H1 (cell line): Measurements from ENCODE around the gene PPIG. TPM values are rescaled to one million over a fixed set of nuclear protein-coding genes. Genes with fewer than 3 reads are reported as not detected.
"Not testable (repeated sequence)": the region's sequence is repeated elsewhere in the genome, so short reads cannot be mapped to it uniquely, and the experiment has no call there.

Experiments used
- CTCF ChIA-PET: fragments of 300-600 bp; sonication (Branson Sonifier 250); formaldehyde crosslinking; loops from one replicate; lab custom pipeline; 2021; ENCODE audit not compliant: partially characterized antibody; lab: Charles Lee
- POLR2A ChIA-PET: fragments of 300-600 bp; sonication (Branson Sonifier 250); formaldehyde crosslinking; loops from one replicate; lab custom pipeline; 2021; ENCODE audit warnings: inconsistent platforms; ENCODE audit not compliant: partially characterized antibody; lab: Charles Lee
- DNase-seq, 2 experiments: peaks; one replicate each; pipeline versions ENCODE4 v3.0.0 to v3.0.0-alpha.2; 2010 to 2022; ENCODE audit warnings: low spot score in 2 of 2, low read depth in 1 of 2, mixed read lengths in 1 of 2
- FAIRE-seq: peaks from 2 replicates; lab custom pipeline; 2011; peaks lifted over from hg19 to GRCh38; lab: Jason Lieb, UNC
- H2AFZ ChIP-seq: 2 replicates; pipeline ENCODE4 v1.8.1; 2012; ENCODE audit warnings: low read length, inconsistent platforms
- H2AK5ac ChIP-seq: 2 replicates; pipeline ENCODE4 v1.6.1; 2013; ENCODE audit warnings: low read depth, low read length
- H2BK120ac ChIP-seq: replicated peaks from 2 replicates; pipeline ENCODE3; 2013; ENCODE audit warnings: low read depth, low read length, inconsistent platforms
- H2BK12ac ChIP-seq: 2 replicates; pipeline ENCODE4 v1.6.1; 2013; ENCODE audit warnings: low read depth, low read length
- H2BK15ac ChIP-seq: 2 replicates; pipeline ENCODE4 v1.6.1; 2013; ENCODE audit warnings: low read length
- H2BK20ac ChIP-seq: 2 replicates; pipeline ENCODE4 v1.6.1; 2013; ENCODE audit warnings: low read length
- H2BK5ac ChIP-seq: 2 replicates; pipeline ENCODE4 v1.6.1; 2013; ENCODE audit warnings: low read depth, low read length
- H3K14ac ChIP-seq: 2 replicates; pipeline ENCODE4 v1.6.1; 2013; ENCODE audit warnings: inconsistent platforms; ENCODE audit not compliant: insufficient read length
- H3K18ac ChIP-seq: 2 replicates; pipeline ENCODE4 v1.6.1; 2013; ENCODE audit warnings: low read length; ENCODE audit errors: extremely low read depth
- H3K23ac ChIP-seq: 2 replicates; pipeline ENCODE4 v1.6.1; 2013; ENCODE audit warnings: inconsistent platforms; ENCODE audit not compliant: insufficient read length
- H3K23me2 ChIP-seq: 2 replicates; pipeline ENCODE4 v1.6.1; 2013; ENCODE audit warnings: low read depth, low read length
- H3K27ac ChIP-seq: 2 replicates; pipeline ENCODE4 v1.6.1; 2011; ENCODE audit warnings: low read depth, low read length, inconsistent platforms
- H3K27me3 ChIP-seq, 4 experiments: replicated peaks in 1 of 4; 1 replicate in 1 of 4; 2 replicates in 3 of 4; pipeline versions ENCODE4 v1.6.1 to v1.8.1; 2011 to 2013; ENCODE audit warnings: low read length in 3 of 4, mild to moderate bottlenecking in 3 of 4, inconsistent platforms in 2 of 4, mixed read lengths in 2 of 4, moderate library complexity in 1 of 4; ENCODE audit not compliant: control insufficient read depth in 3 of 4, insufficient read depth in 3 of 4; ENCODE audit errors: extremely low read depth in 1 of 4
- H3K36me3 ChIP-seq, 4 experiments: 2 replicates each; pipeline versions ENCODE4 v1.6.1 to v1.8.1; 2011 to 2013; ENCODE audit warnings: mild to moderate bottlenecking in 4 of 4, low read length in 3 of 4, moderate library complexity in 2 of 4, control low read depth in 1 of 4, inconsistent platforms in 1 of 4; ENCODE audit not compliant: insufficient read depth in 4 of 4, control insufficient read depth in 2 of 4
- H3K4ac ChIP-seq: replicated peaks from 2 replicates; pipeline ENCODE3; 2013; ENCODE audit warnings: low read length, low read depth, mixed read lengths, inconsistent platforms; ENCODE audit not compliant: insufficient read length
- H3K4me1 ChIP-seq, 4 experiments: replicated peaks in 1 of 4; 1 replicate in 1 of 4; 2 replicates in 3 of 4; pipeline versions ENCODE4 v1.6.1 to v1.8.1; 2011 to 2013; ENCODE audit warnings: low read length in 3 of 4, inconsistent platforms in 2 of 4, mixed read lengths in 1 of 4; ENCODE audit not compliant: insufficient read depth in 4 of 4, control insufficient read depth in 3 of 4
- H3K4me2 ChIP-seq, 2 experiments: 2 replicates each; pipeline versions ENCODE4 v1.6.1 to v1.8.1; 2011 to 2013; ENCODE audit warnings: low read depth in 2 of 2, low read length in 2 of 2, control low read depth in 1 of 2, inconsistent platforms in 1 of 2, mild to moderate bottlenecking in 1 of 2; ENCODE audit not compliant: insufficient read depth in 1 of 2
- H3K4me3 ChIP-seq, 4 experiments: fragments of 200-600, 300-600 bp in 1 of 4; sonication (generic), shearing (Covaris generic), sonication (Bioruptor Twin) in 1 of 4; 2 replicates each; pipeline versions ENCODE4 v1.5.1 to v1.8.1; 2011 to 2016; ENCODE audit warnings: low read length in 4 of 4, low read depth in 3 of 4, control low read depth in 2 of 4, inconsistent platforms in 2 of 4, mild to moderate bottlenecking in 2 of 4, mixed read lengths in 1 of 4, moderate library complexity in 1 of 4; ENCODE audit not compliant: insufficient read depth in 2 of 4; ENCODE audit errors: extremely low read depth in 1 of 4
- H3K56ac ChIP-seq: replicated peaks from 2 replicates; pipeline ENCODE3; 2013; ENCODE audit warnings: low read depth, mild to moderate bottlenecking, mixed read lengths, low read length, inconsistent platforms; ENCODE audit not compliant: insufficient read length
- H3K79me1 ChIP-seq: 2 replicates; pipeline ENCODE4 v1.6.1; 2013; ENCODE audit warnings: low read depth, low read length, control low read depth
- H3K79me2 ChIP-seq, 2 experiments: 2 replicates each; pipeline versions ENCODE4 v1.6.1 to v1.8.1; 2012 to 2013; ENCODE audit warnings: low read length in 2 of 2, mild to moderate bottlenecking in 2 of 2, inconsistent platforms in 1 of 2; ENCODE audit not compliant: insufficient read depth in 2 of 2, control insufficient read depth in 1 of 2
- H3K9ac ChIP-seq, 4 experiments: replicated peaks in 1 of 4; 1 replicate in 1 of 4; 2 replicates in 3 of 4; pipeline versions ENCODE4 v1.6.1 to v1.8.1; 2011 to 2013; ENCODE audit warnings: low read depth in 3 of 4, low read length in 3 of 4, control low read depth in 2 of 4, mild to moderate bottlenecking in 2 of 4, moderate library complexity in 2 of 4, inconsistent platforms in 1 of 4; ENCODE audit errors: extremely low read depth in 1 of 4
- H3K9me3 ChIP-seq, 2 experiments: 2 replicates each; pipeline versions ENCODE4 v1.6.1 to v1.8.1; 2012 to 2013; ENCODE audit warnings: mild to moderate bottlenecking in 2 of 2, moderate library complexity in 2 of 2, control low read depth in 1 of 2, inconsistent platforms in 1 of 2, low read depth in 1 of 2, low read length in 1 of 2, mixed read lengths in 1 of 2; ENCODE audit not compliant: insufficient read depth in 2 of 2
- H4K20me1 ChIP-seq, 2 experiments: replicated peaks in 1 of 2; 2 replicates each; pipeline versions ENCODE3 to v1.8.1; 2011 to 2013; ENCODE audit warnings: inconsistent platforms in 2 of 2, low read length in 2 of 2, mild to moderate bottlenecking in 1 of 2; ENCODE audit not compliant: insufficient read depth in 2 of 2, control insufficient read depth in 1 of 2
- H4K5ac ChIP-seq: 2 replicates; pipeline ENCODE4 v1.6.1; 2013; ENCODE audit warnings: low read length, low read depth, mixed read lengths, inconsistent platforms; ENCODE audit not compliant: insufficient read length
- H4K8ac ChIP-seq: 2 replicates; pipeline ENCODE4 v1.8.0; 2013; ENCODE audit warnings: mild to moderate bottlenecking, moderate library complexity, low read length, inconsistent platforms; ENCODE audit not compliant: insufficient read depth; ENCODE audit errors: extremely low read depth
- H4K91ac ChIP-seq: replicated peaks from 2 replicates; pipeline ENCODE3; 2013; ENCODE audit warnings: low read length, mixed read lengths, inconsistent platforms; ENCODE audit not compliant: insufficient read length
- WGBS, 2 experiments: shearing (Covaris generic) in 1 of 2; methylation state at CpG; one replicate each; pipeline versions ENCODE4 v1.1.6 to v1.1.7; 2013 to 2015; ENCODE audit warnings: low lambda C conversion rate in 2 of 2, mixed read lengths in 2 of 2, inconsistent platforms in 1 of 2, low coverage in 1 of 2, missing lambda C conversion rate in 1 of 2; ENCODE audit not compliant: insufficient replicate concordance in 2 of 2, insufficient coverage in 1 of 2, insufficient read length in 1 of 2; ENCODE audit errors: extremely low coverage in 1 of 2, missing lambda C conversion rate in 1 of 2; 5-methylcytosine and 5-hydroxymethylcytosine counted together
- polyA plus RNA-seq, 7 experiments: library from polyadenylated mRNA; depleted of rRNA in 3 of 7; stranded (reverse) in 5 of 7; unstranded in 2 of 7; fragments of >200 nt in 5 of 7; fragments of 200-250 nt in 2 of 7; gene quantifications; 1 replicate in 5 of 7; 2 replicates in 1 of 7; 4 replicates in 1 of 7; pipeline versions ENCODE4 v1.2.1 to v1.2.3, GENCODE V29; 2011 to 2013; ENCODE audit warnings: missing spikeins in 2 of 7, mixed read lengths in 2 of 7
- total RNA-seq: library from RNA; stranded (reverse); fragmentation: NEBNext Ultra II Directional; extraction: Animal tissue kit (Norgen Biotek cat#: 25700); gene quantifications from 2 replicates; pipeline ENCODE4 v1.2.1, GENCODE V29; 2021

Gene PPIG
- total and polyA plus RNA-seq, 2 of the 8 experiments (the other 6 are each of a cell fraction or from before 2014, with no cell fraction given), result 14.7 to 71.0 TPM

DNA sequence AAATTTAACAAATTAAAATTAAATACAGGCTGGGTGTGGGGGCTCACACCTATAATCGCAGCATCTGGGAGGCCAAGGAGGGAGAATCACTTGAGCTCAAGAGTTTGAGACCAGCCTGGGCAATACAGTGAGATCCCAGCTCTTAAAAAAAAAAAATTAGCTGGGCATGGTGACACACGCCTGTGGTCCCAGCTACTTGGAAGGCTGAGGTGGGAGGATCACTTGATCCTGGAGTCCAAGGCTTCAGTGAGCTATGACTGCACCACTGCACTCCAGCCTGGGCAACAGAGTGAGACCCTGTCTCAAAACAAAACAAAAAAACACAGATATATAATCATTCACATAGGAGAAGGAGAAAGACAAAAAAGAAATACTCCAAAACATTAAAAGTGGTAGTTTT is 44.7 kb upstream of the PPIG start:
- not testable (repeated sequence) for H4K91ac ChIP-seq, H2AK5ac ChIP-seq, H3K27me3 ChIP-seq, H2BK5ac ChIP-seq, H4K5ac ChIP-seq, H3K4me3 ChIP-seq, H3K9me3 ChIP-seq, H2BK15ac ChIP-seq, H2BK120ac ChIP-seq, H2BK20ac ChIP-seq, H3K23me2 ChIP-seq, H3K27ac ChIP-seq, H4K8ac ChIP-seq, H3K23ac ChIP-seq, H3K14ac ChIP-seq, H2AFZ ChIP-seq, H2BK12ac ChIP-seq, H4K20me1 ChIP-seq, H3K79me2 ChIP-seq, H3K79me1 ChIP-seq, H3K4me1 ChIP-seq, DNase-seq, FAIRE-seq, H3K9ac ChIP-seq, H3K4me2 ChIP-seq, H3K56ac ChIP-seq, H3K18ac ChIP-seq, H3K4ac ChIP-seq
- ChIA-PET POLR2A (interaction anchor here (0.6 kb wide), 1 partner anchor 13 kb away, joined by 3 read pairs; no protein-coding TSS in a partner anchor), CTCF (interaction anchor here (0.6 to 0.7 kb wide), 2 partner anchors 11 to 14 kb away, joined by 4 read pairs; no protein-coding TSS in a partner anchor)
- 92% methylated on average over 2 of the region's 2 CpGs; no CpG with 5 or more reads in 1 of the 2 experiments for WGBS, 2 experiments
- peaks cover 0 to 53% (median 12%) of the 10 kb centered on the region in 4 experiments; a peak in 6 of 8 replicates for H3K36me3 ChIP-seq
